HEK293T (cell line): ENCODE results near the gene CDK5.

ENCODE experiments used
- ARNT ChIP-seq: fragments of 450-650 bp; IDR thresholded peaks from 2 replicates; pipeline ENCODE4 v1.6.1; 2017; ENCODE audit warnings: mild to moderate bottlenecking
- BHLHE40 ChIP-seq: fragments of 450-650 bp; IDR thresholded peaks from 2 replicates; pipeline ENCODE4 v1.6.1; 2016; ENCODE audit warnings: mild to moderate bottlenecking, moderate library complexity, borderline replicate concordance
- ELF4 ChIP-seq: fragments of 450-650 bp; IDR thresholded peaks from 2 replicates; pipeline ENCODE4 v1.6.1; 2017; ENCODE audit warnings: antibody characterized with exemption
- FOXA1 ChIP-seq: fragments of 450-650 bp; IDR thresholded peaks from 2 replicates; pipeline ENCODE4 v1.6.1; 2016; ENCODE audit warnings: mild to moderate bottlenecking
- FOXM1 ChIP-seq: fragments of 450-650 bp; IDR thresholded peaks from 2 replicates; pipeline ENCODE4 v1.6.1; 2017; ENCODE audit warnings: mild to moderate bottlenecking, borderline replicate concordance
- HDGF ChIP-seq: fragments of 450-650 bp; IDR thresholded peaks from 2 replicates; pipeline ENCODE4 v1.6.1; 2017; ENCODE audit warnings: antibody characterized with exemption, borderline replicate concordance
- LEF1 ChIP-seq: fragments of 450-650 bp; IDR thresholded peaks from 2 replicates; pipeline ENCODE4 v1.6.1; 2017; ENCODE audit warnings: mild to moderate bottlenecking, borderline replicate concordance
- NFRKB ChIP-seq: fragments of 450-650 bp; IDR thresholded peaks from 2 replicates; pipeline ENCODE4 v1.6.1; 2016; ENCODE audit warnings: mild to moderate bottlenecking, moderate library complexity
- PKNOX1 ChIP-seq: fragments of 450-650 bp; IDR thresholded peaks from 2 replicates; pipeline ENCODE4 v1.6.1; 2016
- SUZ12 ChIP-seq: fragments of 450-650 bp; IDR thresholded peaks from 2 replicates; pipeline ENCODE4 v1.6.1; 2016; ENCODE audit warnings: mild to moderate bottlenecking
- TARDBP ChIP-seq: fragments of 450-650 bp; IDR thresholded peaks from 2 replicates; pipeline ENCODE4 v1.6.1; 2016
- ZNF384 ChIP-seq: fragments of 450-650 bp; IDR thresholded peaks from 2 replicates; pipeline ENCODE4 v1.6.1; 2016

GRCh38 chr7:151080067-151080521 lies 22.4 kb upstream of the CDK5 start:
- no peak for TF ChIP-seq ELF4
- TF ChIP-seq FOXA1, result no peak
- no peak for TF ChIP-seq BHLHE40
- TF ChIP-seq HDGF, result no peak
- no peak for TF ChIP-seq SUZ12
- no peak for TF ChIP-seq LEF1
- no peak for TF ChIP-seq FOXM1
- TF ChIP-seq ARNT, result no peak
- TF ChIP-seq ZNF384, result no peak
- TF ChIP-seq TARDBP, result no peak
- no peak for TF ChIP-seq NFRKB
- TF ChIP-seq PKNOX1, result no peak
